ENCODE data around the gene PVALEF. TPM values are rescaled to one million over a fixed set of nuclear protein-coding genes. Genes with fewer than 3 reads are reported as not detected.

The PVALEF gene
- total and polyA plus RNA-seq, 2 of the 8 experiments (the other 6 are each of a cell fraction or from before 2014, with no cell fraction given), result 0.03 TPM; not detected in 1

DNA sequence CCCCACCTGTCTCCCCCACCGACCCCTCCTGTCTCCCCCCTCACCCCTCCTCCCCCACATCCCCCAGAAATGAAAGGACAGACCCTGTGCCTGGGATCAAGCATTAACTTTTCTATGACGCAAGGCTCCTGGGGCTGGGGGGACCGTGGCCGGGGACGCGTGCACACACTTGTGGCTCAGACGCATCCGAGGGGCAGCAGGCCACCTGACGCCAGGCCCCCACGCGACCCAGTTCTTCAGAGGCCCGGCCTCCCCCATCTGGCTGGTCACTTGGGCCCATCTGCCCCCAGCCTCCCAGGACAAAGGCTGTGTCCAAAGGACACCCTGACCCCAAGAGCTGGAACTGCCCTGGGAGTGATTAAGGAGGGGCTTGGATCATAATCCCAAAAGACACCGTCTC, 14.0 kb upstream of the PVALEF start:
- FAIRE-seq (no peak), DNase-seq (ENCODE audit: low read depth in 1 of 2, low spot score in 2 of 2) (no peak)
- H2BK120ac ChIP-seq (replicated peaks; ENCODE audit: low read depth, low read length), result no peak overlapping the region
- no peak overlapping the region for H2AK5ac ChIP-seq (ENCODE audit: low read depth, low read length)
- H3K23me2 ChIP-seq (ENCODE audit: low read depth, low read length), result no peaks in the 10 kb centered on the region
- H3K18ac ChIP-seq (ENCODE audit: extremely low read depth, low read length), result no peak overlapping the region
- H3K4me2 ChIP-seq (ENCODE audit: insufficient read depth in 1 of 2, low read depth in 2 of 2, low read length in 2 of 2), result no peak overlapping the region
- WGBS, 2 experiments (ENCODE audit: extremely low coverage in 1 of 2, insufficient coverage in 1 of 2, insufficient read length in 1 of 2, insufficient replicate concordance in 2 of 2, low coverage in 1 of 2, low lambda C conversion rate in 2 of 2, missing lambda C conversion rate in 1 of 2), result 93% methylated on average over 12 of the region's 13 CpGs; no CpG with 5 or more reads in 1 of the 2 experiments
- H4K5ac ChIP-seq (ENCODE audit: insufficient read length, low read depth, low read length), result no peak overlapping the region
- H4K20me1 ChIP-seq (replicated peaks in 1 of 2; ENCODE audit: control insufficient read depth in 1 of 2, insufficient read depth in 2 of 2, low read length in 2 of 2), result no peaks in the 10 kb centered on the region
- H3K36me3 ChIP-seq (ENCODE audit: control insufficient read depth in 2 of 4, insufficient read depth in 4 of 4, low read length in 3 of 4), result no peaks in the 10 kb centered on the region
- H4K91ac ChIP-seq (replicated peaks; ENCODE audit: insufficient read length, low read length), result no peak overlapping the region
- no peaks in the 10 kb centered on the region; a peak in 1 of 7 replicates for H3K4me1 ChIP-seq (replicated peaks in 1 of 4; ENCODE audit: control insufficient read depth in 3 of 4, insufficient read depth in 4 of 4, low read length in 3 of 4)
- H3K9ac ChIP-seq (replicated peaks in 1 of 4; ENCODE audit: extremely low read depth in 1 of 4, low read depth in 3 of 4, low read length in 3 of 4), result no peak overlapping the region
- no peaks in the 10 kb centered on the region for H3K79me1 ChIP-seq (ENCODE audit: low read depth, low read length)
- H2BK12ac ChIP-seq (ENCODE audit: low read depth, low read length), result no peak overlapping the region
- H3K14ac ChIP-seq (ENCODE audit: insufficient read length), result no peak overlapping the region
- no peak overlapping the region for H3K56ac ChIP-seq (replicated peaks; ENCODE audit: insufficient read length, low read depth, low read length)
- no peak overlapping the region for H2BK20ac ChIP-seq (ENCODE audit: low read length)
- H3K27ac ChIP-seq (ENCODE audit: low read depth, low read length), result no peak overlapping the region
- ChIA-PET POLR2A (ENCODE audit: partially characterized antibody) (no interaction called here), CTCF (ENCODE audit: partially characterized antibody) (interaction anchor here (4.3 kb wide), 1 partner anchor 9 kb away, joined by 21 read pairs; no protein-coding TSS in a partner anchor)
- H3K9me3 ChIP-seq (ENCODE audit: insufficient read depth in 2 of 2, low read depth in 1 of 2, low read length in 1 of 2), result no peaks in the 10 kb centered on the region
- no peaks in the 10 kb centered on the region for H3K27me3 ChIP-seq (replicated peaks in 1 of 4; ENCODE audit: control insufficient read depth in 3 of 4, extremely low read depth in 1 of 4, insufficient read depth in 3 of 4, low read length in 3 of 4)
- no peak overlapping the region for H2BK15ac ChIP-seq (ENCODE audit: low read length)
- no peaks in the 10 kb centered on the region for H3K79me2 ChIP-seq (ENCODE audit: control insufficient read depth in 1 of 2, insufficient read depth in 2 of 2, low read length in 2 of 2)
- no peak overlapping the region for H2BK5ac ChIP-seq (ENCODE audit: low read depth, low read length)
- H2AFZ ChIP-seq (ENCODE audit: low read length), result no peak overlapping the region
- no peak overlapping the region for H4K8ac ChIP-seq (ENCODE audit: extremely low read depth, insufficient read depth, low read length)
- H3K23ac ChIP-seq (ENCODE audit: insufficient read length), result no peak overlapping the region
- no peak overlapping the region for H3K4me3 ChIP-seq (ENCODE audit: extremely low read depth in 1 of 4, insufficient read depth in 2 of 4, low read depth in 3 of 4, low read length in 4 of 4)
- no peak overlapping the region for H3K4ac ChIP-seq (replicated peaks; ENCODE audit: insufficient read length, low read depth, low read length)
- TF ChIP-seq JUN (IDR thresholded peaks at IDR 0.05; ENCODE audit: low read depth, low read length) (no peak), CHD2 (IDR thresholded peaks at IDR 0.05; ENCODE audit: low read length) (no peak)
- TF ChIP-seq, protein P1, sequence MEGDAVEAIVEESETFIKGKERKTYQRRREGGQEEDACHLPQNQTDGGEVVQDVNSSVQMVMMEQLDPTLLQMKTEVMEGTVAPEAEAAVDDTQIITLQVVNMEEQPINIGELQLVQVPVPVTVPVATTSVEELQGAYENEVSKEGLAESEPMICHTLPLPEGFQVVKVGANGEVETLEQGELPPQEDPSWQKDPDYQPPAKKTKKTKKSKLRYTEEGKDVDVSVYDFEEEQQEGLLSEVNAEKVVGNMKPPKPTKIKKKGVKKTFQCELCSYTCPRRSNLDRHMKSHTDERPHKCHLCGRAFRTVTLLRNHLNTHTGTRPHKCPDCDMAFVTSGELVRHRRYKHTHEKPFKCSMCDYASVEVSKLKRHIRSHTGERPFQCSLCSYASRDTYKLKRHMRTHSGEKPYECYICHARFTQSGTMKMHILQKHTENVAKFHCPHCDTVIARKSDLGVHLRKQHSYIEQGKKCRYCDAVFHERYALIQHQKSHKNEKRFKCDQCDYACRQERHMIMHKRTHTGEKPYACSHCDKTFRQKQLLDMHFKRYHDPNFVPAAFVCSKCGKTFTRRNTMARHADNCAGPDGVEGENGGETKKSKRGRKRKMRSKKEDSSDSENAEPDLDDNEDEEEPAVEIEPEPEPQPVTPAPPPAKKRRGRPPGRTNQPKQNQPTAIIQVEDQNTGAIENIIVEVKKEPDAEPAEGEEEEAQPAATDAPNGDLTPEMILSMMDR (IDR thresholded peaks at IDR 0.05; ENCODE audit: control extremely low read depth in 1 of 3, insufficient read depth in 1 of 3, low read depth in 1 of 3, low read length in 3 of 3), result no peak
